NCI-H748 treated with DMSO at 0.1 percent for 48 hours (cell line): ENCODE measurements around the gene CD47.

Experiments used
- DNase-seq: peaks from one replicate; lab custom pipeline; 2025; lab: John Stamatoyannopoulos, UW

CD47 gene

DNA sequence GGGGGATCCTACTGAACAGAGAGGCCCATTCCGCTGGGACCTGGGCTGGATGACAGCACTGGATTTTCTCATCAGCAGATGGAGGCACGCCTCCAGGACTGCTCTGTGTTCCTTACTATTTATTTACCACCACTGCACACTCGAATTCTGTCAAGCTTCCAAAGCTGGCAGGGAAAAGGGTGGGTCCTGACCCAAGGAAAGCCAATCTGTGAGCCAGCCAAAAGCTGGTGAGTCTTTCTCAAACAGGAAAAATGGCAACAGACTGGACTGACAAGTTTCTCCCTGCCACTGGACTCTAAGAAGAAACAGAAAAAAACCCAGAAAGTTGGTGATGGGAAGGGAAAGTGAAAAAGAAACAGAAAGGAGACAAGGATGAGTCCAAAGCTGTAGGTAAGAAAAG lies 37.8 kb downstream of the CD47 start:
- no peak for DNase-seq

DNA sequence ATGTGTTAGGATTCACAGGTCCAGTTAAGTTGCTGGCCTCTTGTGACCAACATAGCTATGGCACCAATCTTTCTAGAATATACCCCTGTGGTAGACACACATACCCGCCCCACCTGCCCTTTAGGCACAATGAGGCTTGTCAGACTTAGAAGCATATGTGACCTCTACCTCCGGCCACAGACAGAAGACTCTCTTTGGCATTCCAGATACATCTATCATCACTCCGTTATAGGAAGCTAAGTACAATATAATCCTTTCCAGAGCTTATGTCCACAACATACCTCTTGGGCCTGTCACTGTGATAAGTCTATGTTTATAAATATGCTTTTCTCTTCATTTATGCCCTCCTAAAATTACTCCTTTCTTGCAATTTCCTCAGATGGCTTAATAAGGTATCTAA lies 39.8 kb downstream of the CD47 start:
- no peak for DNase-seq

DNA sequence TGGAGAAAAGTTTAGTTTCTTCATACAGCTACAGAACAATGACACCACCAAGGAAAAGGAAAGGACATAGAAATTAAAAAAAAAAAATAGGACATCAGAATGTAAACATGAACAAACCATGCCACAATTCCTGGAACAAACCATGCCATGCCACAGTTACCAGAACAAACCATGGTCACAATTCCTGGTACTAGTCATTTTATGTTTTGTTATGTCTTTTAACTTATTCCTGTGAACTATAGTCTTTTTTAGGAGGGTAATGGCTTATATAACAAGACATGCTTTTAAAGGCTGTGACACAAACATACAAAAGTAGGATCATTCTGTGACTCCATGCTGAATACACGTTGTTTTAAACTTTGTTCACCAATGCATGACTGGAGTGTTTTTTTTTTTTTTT lies 42.8 kb downstream of the CD47 start:
- DNase-seq, result no peak

- no peak for DNase-seq
Measured at GRCh38 chr3:108046247-108046646, 44.6 kb downstream of the CD47 start.

- DNase-seq, result no peak
Measured at GRCh38 chr3:108044699-108045098, 46.1 kb downstream of the CD47 start.

GRCh38 chr3:108042300-108042699 lies 48.5 kb downstream of the CD47 start:
- no peak for DNase-seq

- DNase-seq, result no peak
Measured at GRCh38 chr3:108041253-108041652, 49.6 kb downstream of the CD47 start.

GRCh38 chr3:108037770-108038169 lies 53.1 kb downstream of the CD47 start:
- no peak for DNase-seq

GRCh38 chr3:108036984-108037741 lies 53.7 kb downstream of the CD47 start:
- DNase-seq, result no peak

- DNase-seq, result no peak
Measured at GRCh38 chr3:108036401-108036800, 54.4 kb downstream of the CD47 start.

GRCh38 chr3:108035751-108036150 lies 55.1 kb downstream of the CD47 start:
- no peak for DNase-seq

- no peak for DNase-seq
Measured at GRCh38 chr3:108031895-108032294, 58.9 kb downstream of the CD47 start.

GRCh38 chr3:108030960-108031359 lies 59.9 kb downstream of the CD47 start:
- DNase-seq, result no peak

GRCh38 chr3:108029466-108029865 lies 61.4 kb downstream of the CD47 start:
- DNase-seq, result no peak

GRCh38 chr3:108028896-108029295 lies 61.9 kb downstream of the CD47 start:
- no peak for DNase-seq

- DNase-seq, result no peak
Measured at GRCh38 chr3:108025177-108025576, 65.7 kb downstream of the CD47 start.

- DNase-seq, result no peak
Measured at GRCh38 chr3:108024146-108024850, 66.5 kb downstream of the CD47 start.

GRCh38 chr3:108022256-108023150 lies 68.3 kb downstream of the CD47 start:
- no peak for DNase-seq

- no peak for DNase-seq
Measured at GRCh38 chr3:108021533-108021932, 69.3 kb downstream of the CD47 start.

- no peak for DNase-seq
Measured at GRCh38 chr3:108021131-108021530, 69.7 kb downstream of the CD47 start.

DNA sequence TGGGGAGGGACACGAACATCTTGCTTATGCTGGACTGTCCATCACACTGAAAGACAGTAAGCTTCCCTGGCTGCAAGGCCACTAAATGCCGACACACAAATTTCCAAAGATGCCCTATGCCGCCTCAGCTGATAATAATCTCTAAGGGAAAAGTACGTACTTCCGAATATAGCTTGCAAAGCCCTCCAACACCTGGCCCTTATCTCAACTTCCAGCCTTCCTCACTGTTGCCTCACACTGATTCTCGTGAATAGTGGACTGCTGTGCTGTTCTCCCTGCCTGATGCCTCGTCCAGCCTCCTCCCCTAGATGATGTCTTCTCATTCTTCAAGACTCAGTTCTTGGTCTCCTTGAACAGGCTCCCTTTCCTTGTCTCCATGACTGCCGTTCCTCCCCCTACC lies 72.3 kb downstream of the CD47 start:
- DNase-seq, result no peak

DNA sequence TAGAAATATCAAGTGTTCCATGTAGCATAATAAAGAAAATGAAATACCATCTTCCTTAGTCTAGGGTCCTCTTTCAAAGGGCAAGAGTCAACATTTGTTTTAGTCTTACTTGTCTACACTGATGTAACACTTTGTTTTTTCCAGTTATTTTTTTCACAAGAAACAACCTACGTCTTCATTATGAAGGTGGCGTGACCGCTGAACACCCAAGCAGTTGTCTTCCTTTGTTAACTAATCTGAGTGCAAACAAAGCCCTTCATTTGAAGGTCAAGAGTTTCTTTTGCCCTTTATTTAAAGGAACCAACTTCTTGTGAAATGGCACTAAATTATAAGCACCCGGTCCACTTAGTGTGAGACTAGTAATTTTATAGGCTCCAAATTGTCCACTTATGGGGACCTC lies 73.2 kb downstream of the CD47 start:
- no peak for DNase-seq

GRCh38 chr3:108014943-108015342 lies 75.9 kb downstream of the CD47 start:
- DNase-seq, result no peak
